SK-N-SH treated with all-trans-retinoic acid at 6 μM for 48 hours (cell line): ENCODE results near the gene RGL4.

Source experiments
- ATAC-seq: fragments of 200-7000 bp; cut with Tn5 transposase; 3 replicates; pipeline ENCODE4 v1.9.1; 2020; ENCODE audit warnings: mild to moderate bottlenecking, moderate library complexity
- ARNTL ChIP-seq: fragments of 450-650 bp; formaldehyde crosslinking; IDR thresholded peaks from 2 replicates; pipeline ENCODE4 v1.5.0; 2020; ENCODE audit warnings: low read depth, mild to moderate bottlenecking, moderate library complexity, borderline replicate concordance
- BACH2 ChIP-seq: fragments of 250-450 bp; sonication (Bioruptor Pico); IDR thresholded peaks from 2 replicates; pipeline ENCODE4 v1.9.0; 2021; ENCODE audit warnings: mild to moderate bottlenecking, borderline replicate concordance
- CSDC2 ChIP-seq: fragments of 250-450 bp; sonication (Bioruptor Pico); IDR thresholded peaks from 2 replicates; pipeline ENCODE4 v1.5.0; 2020; ENCODE audit warnings: mild to moderate bottlenecking, moderate library complexity
- ESRRG ChIP-seq: fragments of 250-450 bp; sonication (Bioruptor Pico); IDR thresholded peaks from 2 replicates; pipeline ENCODE4 v1.6.1; 2021; ENCODE audit warnings: mild to moderate bottlenecking
- GLIS3 ChIP-seq: fragments of 250-450 bp; sonication (Bioruptor Pico); IDR thresholded peaks from 2 replicates; pipeline ENCODE4 v1.5.0; 2020; ENCODE audit warnings: mild to moderate bottlenecking, moderate library complexity
- ISL1 ChIP-seq: fragments of 250-450 bp; sonication (Bioruptor Pico); IDR thresholded peaks from 2 replicates; pipeline ENCODE4 v2.1.2; 2022; ENCODE audit warnings: mild to moderate bottlenecking, moderate library complexity
- POU6F1 ChIP-seq: fragments of 250-450 bp; sonication (Bioruptor Pico); IDR thresholded peaks from 2 replicates; pipeline ENCODE4 v1.8.0; 2021; ENCODE audit warnings: low read depth, mild to moderate bottlenecking, moderate library complexity, borderline replicate concordance
- RARB ChIP-seq: fragments of 250-450 bp; sonication (Bioruptor Pico); IDR thresholded peaks from 2 replicates; pipeline ENCODE4 v1.8.0; 2021; ENCODE audit warnings: mild to moderate bottlenecking, moderate library complexity
- SNAI2 ChIP-seq: fragments of 250-450 bp; sonication (Bioruptor Pico); IDR thresholded peaks from 2 replicates; pipeline ENCODE4 v1.5.0; 2020; ENCODE audit warnings: mild to moderate bottlenecking, moderate library complexity
- TCF4 ChIP-seq: fragments of 250-450 bp; sonication (Bioruptor Pico); IDR thresholded peaks from 2 replicates; pipeline ENCODE4 v1.8.0; 2021; ENCODE audit warnings: mild to moderate bottlenecking, moderate library complexity, borderline replicate concordance
- TOX ChIP-seq: fragments of 250-450 bp; sonication (Bioruptor Pico); IDR thresholded peaks from 2 replicates; pipeline ENCODE4 v1.8.0; 2021; ENCODE audit warnings: mild to moderate bottlenecking, moderate library complexity, borderline replicate concordance
- ZC3H10 ChIP-seq: fragments of 250-450 bp; sonication (Bioruptor Pico); IDR thresholded peaks from 2 replicates; pipeline ENCODE4 v1.5.1; 2021; ENCODE audit warnings: mild to moderate bottlenecking, moderate library complexity
- ZFP3 ChIP-seq: fragments of 250-450 bp; sonication (Bioruptor Pico); IDR thresholded peaks from 2 replicates; pipeline ENCODE4 v1.5.0; 2020; ENCODE audit warnings: mild to moderate bottlenecking, moderate library complexity
- ZFP30 ChIP-seq: fragments of 450-650 bp; formaldehyde crosslinking; IDR thresholded peaks from 2 replicates; pipeline ENCODE4 v1.5.0; 2022; ENCODE audit warnings: mild to moderate bottlenecking, moderate library complexity
- ZNF565 ChIP-seq: fragments of 450-650 bp; formaldehyde crosslinking; conservative IDR thresholded peaks from 2 replicates; pipeline ENCODE4 v1.5.0; 2020; ENCODE audit warnings: low read depth, mild to moderate bottlenecking, moderate library complexity
- ZNF70 ChIP-seq: fragments of 450-650 bp; formaldehyde crosslinking; IDR thresholded peaks from 2 replicates; pipeline ENCODE4 v1.5.0; 2020; ENCODE audit warnings: mild to moderate bottlenecking, moderate library complexity
- ZNF8 ChIP-seq: fragments of 450-650 bp; formaldehyde crosslinking; IDR thresholded peaks from 2 replicates; pipeline ENCODE4 v1.5.0; 2020; ENCODE audit warnings: mild to moderate bottlenecking, moderate library complexity
- TF ChIP-seq, protein P1 (sequence below): fragments of 250-450 bp; sonication (Bioruptor Pico); IDR thresholded peaks from 2 replicates; pipeline ENCODE4 v1.5.1; 2020; ENCODE audit warnings: low read depth, mild to moderate bottlenecking, moderate library complexity
- TF ChIP-seq, protein P2 (sequence below): fragments of 250-450 bp; sonication (Bioruptor Pico); IDR thresholded peaks from 2 replicates; pipeline ENCODE4 v1.5.0; 2020; ENCODE audit warnings: mild to moderate bottlenecking, moderate library complexity
- TF ChIP-seq, protein P3 (sequence below): fragments of 250-450 bp; sonication (Bioruptor Pico); IDR thresholded peaks from 2 replicates; pipeline ENCODE4 v1.5.1; 2021; ENCODE audit warnings: mild to moderate bottlenecking, moderate library complexity

RGL4 gene

GRCh38 chr22:23718371-23719165, 27.8 kb downstream of the RGL4 start:
- no peak for ATAC-seq
- TF ChIP-seq CSDC2 (CRISPR knock-in tag): no peak
- no peak for TF ChIP-seq ZFP30 (CRISPR knock-in tag)
- no peak for TF ChIP-seq GLIS3 (CRISPR knock-in tag)
- TF ChIP-seq BACH2 (CRISPR knock-in tag): no peak
- no peak for TF ChIP-seq RARB (CRISPR knock-in tag)
- TF ChIP-seq ZNF565: no peak
- TF ChIP-seq, protein P1, sequence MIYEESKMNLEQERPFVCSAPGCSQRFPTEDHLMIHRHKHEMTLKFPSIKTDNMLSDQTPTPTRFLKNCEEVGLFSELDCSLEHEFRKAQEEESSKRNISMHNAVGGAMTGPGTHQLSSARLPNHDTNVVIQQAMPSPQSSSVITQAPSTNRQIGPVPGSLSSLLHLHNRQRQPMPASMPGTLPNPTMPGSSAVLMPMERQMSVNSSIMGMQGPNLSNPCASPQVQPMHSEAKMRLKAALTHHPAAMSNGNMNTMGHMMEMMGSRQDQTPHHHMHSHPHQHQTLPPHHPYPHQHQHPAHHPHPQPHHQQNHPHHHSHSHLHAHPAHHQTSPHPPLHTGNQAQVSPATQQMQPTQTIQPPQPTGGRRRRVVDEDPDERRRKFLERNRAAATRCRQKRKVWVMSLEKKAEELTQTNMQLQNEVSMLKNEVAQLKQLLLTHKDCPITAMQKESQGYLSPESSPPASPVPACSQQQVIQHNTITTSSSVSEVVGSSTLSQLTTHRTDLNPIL (CRISPR knock-in tag): no peak
- no peak for TF ChIP-seq ZC3H10 (CRISPR knock-in tag)
- no peak for TF ChIP-seq ARNTL
- TF ChIP-seq, protein P2, sequence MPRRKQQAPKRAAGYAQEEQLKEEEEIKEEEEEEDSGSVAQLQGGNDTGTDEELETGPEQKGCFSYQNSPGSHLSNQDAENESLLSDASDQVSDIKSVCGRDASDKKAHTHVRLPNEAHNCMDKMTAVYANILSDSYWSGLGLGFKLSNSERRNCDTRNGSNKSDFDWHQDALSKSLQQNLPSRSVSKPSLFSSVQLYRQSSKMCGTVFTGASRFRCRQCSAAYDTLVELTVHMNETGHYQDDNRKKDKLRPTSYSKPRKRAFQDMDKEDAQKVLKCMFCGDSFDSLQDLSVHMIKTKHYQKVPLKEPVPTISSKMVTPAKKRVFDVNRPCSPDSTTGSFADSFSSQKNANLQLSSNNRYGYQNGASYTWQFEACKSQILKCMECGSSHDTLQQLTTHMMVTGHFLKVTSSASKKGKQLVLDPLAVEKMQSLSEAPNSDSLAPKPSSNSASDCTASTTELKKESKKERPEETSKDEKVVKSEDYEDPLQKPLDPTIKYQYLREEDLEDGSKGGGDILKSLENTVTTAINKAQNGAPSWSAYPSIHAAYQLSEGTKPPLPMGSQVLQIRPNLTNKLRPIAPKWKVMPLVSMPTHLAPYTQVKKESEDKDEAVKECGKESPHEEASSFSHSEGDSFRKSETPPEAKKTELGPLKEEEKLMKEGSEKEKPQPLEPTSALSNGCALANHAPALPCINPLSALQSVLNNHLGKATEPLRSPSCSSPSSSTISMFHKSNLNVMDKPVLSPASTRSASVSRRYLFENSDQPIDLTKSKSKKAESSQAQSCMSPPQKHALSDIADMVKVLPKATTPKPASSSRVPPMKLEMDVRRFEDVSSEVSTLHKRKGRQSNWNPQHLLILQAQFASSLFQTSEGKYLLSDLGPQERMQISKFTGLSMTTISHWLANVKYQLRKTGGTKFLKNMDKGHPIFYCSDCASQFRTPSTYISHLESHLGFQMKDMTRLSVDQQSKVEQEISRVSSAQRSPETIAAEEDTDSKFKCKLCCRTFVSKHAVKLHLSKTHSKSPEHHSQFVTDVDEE (CRISPR knock-in tag): no peak
- TF ChIP-seq ESRRG (CRISPR knock-in tag): no peak
- no peak for TF ChIP-seq ZFP3
- TF ChIP-seq SNAI2 (CRISPR knock-in tag): no peak
- no peak for TF ChIP-seq ZNF8
- TF ChIP-seq TOX (CRISPR knock-in tag): no peak
- no peak for TF ChIP-seq ISL1 (CRISPR knock-in tag)
- TF ChIP-seq TCF4 (CRISPR knock-in tag): no peak
- no peak for TF ChIP-seq POU6F1 (CRISPR knock-in tag)
- no peak for TF ChIP-seq ZNF70 (CRISPR knock-in tag)

- no peak for TF ChIP-seq ZNF565
- TF ChIP-seq ISL1 (CRISPR knock-in tag): no peak
- TF ChIP-seq, protein P2 (CRISPR knock-in tag): no peak
- no peak for TF ChIP-seq ZFP3
- TF ChIP-seq ZNF70 (CRISPR knock-in tag): no peak
- TF ChIP-seq, protein P1 (CRISPR knock-in tag): no peak
- TF ChIP-seq, protein P3, sequence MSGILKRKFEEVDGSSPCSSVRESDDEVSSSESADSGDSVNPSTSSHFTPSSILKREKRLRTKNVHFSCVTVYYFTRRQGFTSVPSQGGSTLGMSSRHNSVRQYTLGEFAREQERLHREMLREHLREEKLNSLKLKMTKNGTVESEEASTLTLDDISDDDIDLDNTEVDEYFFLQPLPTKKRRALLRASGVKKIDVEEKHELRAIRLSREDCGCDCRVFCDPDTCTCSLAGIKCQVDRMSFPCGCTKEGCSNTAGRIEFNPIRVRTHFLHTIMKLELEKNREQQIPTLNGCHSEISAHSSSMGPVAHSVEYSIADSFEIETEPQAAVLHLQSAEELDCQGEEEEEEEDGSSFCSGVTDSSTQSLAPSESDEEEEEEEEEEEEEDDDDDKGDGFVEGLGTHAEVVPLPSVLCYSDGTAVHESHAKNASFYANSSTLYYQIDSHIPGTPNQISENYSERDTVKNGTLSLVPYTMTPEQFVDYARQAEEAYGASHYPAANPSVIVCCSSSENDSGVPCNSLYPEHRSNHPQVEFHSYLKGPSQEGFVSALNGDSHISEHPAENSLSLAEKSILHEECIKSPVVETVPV (CRISPR knock-in tag): no peak
- TF ChIP-seq TCF4 (CRISPR knock-in tag): no peak
- no peak for TF ChIP-seq TOX (CRISPR knock-in tag)
Observed at GRCh38 chr22:23720855-23721254, 30.0 kb downstream of the RGL4 start.

More at GRCh38 chr22:23720855-23721254, 30.0 kb downstream of the RGL4 start:
- ATAC-seq: no peak
